WTC11 (cell line): ENCODE data around the gene UBR4. TPM values are rescaled to one million over a fixed set of nuclear protein-coding genes. Genes with fewer than 3 reads are reported as not detected.

Experiments
- ARID4B ChIP-seq: sonication (generic); formaldehyde crosslinking; IDR thresholded peaks from 2 replicates; pipeline ENCODE4 v1.8.0; 2023; ENCODE audit warnings: missing genetic modification reagents, mild to moderate bottlenecking, borderline replicate concordance
- ATF2 ChIP-seq: sonication (generic); formaldehyde crosslinking; IDR thresholded peaks from 2 replicates; pipeline ENCODE4 v1.8.1; 2022; ENCODE audit warnings: low read depth, missing genetic modification reagents, borderline replicate concordance
- ATF6 ChIP-seq: sonication (generic); formaldehyde crosslinking; IDR thresholded peaks from 2 replicates; pipeline ENCODE4 v1.8.1; 2023; ENCODE audit warnings: mild to moderate bottlenecking, missing genetic modification reagents
- E2F4 ChIP-seq: sonication (generic); formaldehyde crosslinking; IDR thresholded peaks from 2 replicates; pipeline ENCODE4 v1.8.1; 2022; ENCODE audit warnings: low read depth, mild to moderate bottlenecking, moderate library complexity, missing genetic modification reagents, borderline replicate concordance
- KAT7 ChIP-seq: sonication (generic); formaldehyde crosslinking; IDR thresholded peaks from 2 replicates; pipeline ENCODE4 v1.8.1; 2023; ENCODE audit warnings: missing genetic modification reagents, mild to moderate bottlenecking, borderline replicate concordance
- NR1H2 ChIP-seq: sonication (generic); formaldehyde crosslinking; IDR thresholded peaks from 2 replicates; pipeline ENCODE4 v1.9.0; 2021; ENCODE audit warnings: mild to moderate bottlenecking, moderate library complexity, missing genetic modification reagents
- OVOL2 ChIP-seq: fragments of 250-450 bp; sonication (Bioruptor Pico); IDR thresholded peaks from 2 replicates; pipeline ENCODE4 v1.9.0; 2021; ENCODE audit warnings: mild to moderate bottlenecking, borderline replicate concordance
- PREB ChIP-seq: sonication (generic); formaldehyde crosslinking; IDR thresholded peaks from 2 replicates; pipeline ENCODE4 v1.8.1; 2022; ENCODE audit warnings: mild to moderate bottlenecking, missing genetic modification reagents, moderate library complexity, borderline replicate concordance
- PRRX2 ChIP-seq: fragments of 250-450 bp; sonication (Bioruptor Pico); IDR thresholded peaks from 2 replicates; pipeline ENCODE4 v1.8.0; 2021; ENCODE audit warnings: mild to moderate bottlenecking
- SMAD3 ChIP-seq: sonication (generic); formaldehyde crosslinking; IDR thresholded peaks from 2 replicates; pipeline ENCODE4 v1.8.0; 2022; ENCODE audit warnings: missing genetic modification reagents, mild to moderate bottlenecking, borderline replicate concordance
- ZMAT4 ChIP-seq: fragments of 250-450 bp; sonication (Bioruptor Pico); IDR thresholded peaks from 2 replicates; pipeline ENCODE4 v1.9.0; 2021; ENCODE audit warnings: mild to moderate bottlenecking
- ZNF671 ChIP-seq: fragments of 250-450 bp; sonication (Bioruptor Pico); IDR thresholded peaks from 2 replicates; pipeline ENCODE4 v1.8.0; 2021; ENCODE audit warnings: mild to moderate bottlenecking
- ZSCAN18 ChIP-seq: fragments of 250-450 bp; sonication (Bioruptor Pico); IDR thresholded peaks from 2 replicates; pipeline ENCODE4 v2.1.2; 2022; ENCODE audit warnings: mild to moderate bottlenecking, moderate library complexity
- total RNA-seq: library from RNA; stranded (reverse); gene quantifications from 3 replicates; pipeline ENCODE4 v1.2.3, GENCODE V29; 2021

The UBR4 gene
- total RNA-seq, 1 experiment from 2014 or later = 179 TPM

- peak; percentile 96 for TF ChIP-seq KAT7 (CRISPR knock-in tag)
- no peak for TF ChIP-seq OVOL2 (CRISPR knock-in tag)
- TF ChIP-seq E2F4 = no peak
- no peak for TF ChIP-seq ZSCAN18 (CRISPR knock-in tag)
- TF ChIP-seq ATF6 (CRISPR knock-in tag) = no peak
- TF ChIP-seq ZNF671 (CRISPR knock-in tag) = peak; percentile 68; the same call in 1 of the 2 replicates
- TF ChIP-seq ARID4B (CRISPR knock-in tag) = peak; percentile 94; the same call in 1 of the 2 replicates
- no peak for TF ChIP-seq ZMAT4
- no peak; the same call in 1 of the 2 replicates for TF ChIP-seq NR1H2 (CRISPR knock-in tag)
- TF ChIP-seq ATF2 (CRISPR knock-in tag) = no peak
- TF ChIP-seq SMAD3 (CRISPR knock-in tag) = peak; percentile 74; the same call in 1 of the 2 replicates
- no peak for TF ChIP-seq PRRX2 (CRISPR knock-in tag)
- 0 out of 2 replicates have a peak, but pooled peaks have one; percentile 70 for TF ChIP-seq PREB
Measured at GRCh38 chr1:19251305-19252196, 41.5 kb upstream of the UBR4 start, which contains the start of the genes EMC1 and MRTO4 (continued).
